ENCODE data around the gene PRKCA.

DNA sequence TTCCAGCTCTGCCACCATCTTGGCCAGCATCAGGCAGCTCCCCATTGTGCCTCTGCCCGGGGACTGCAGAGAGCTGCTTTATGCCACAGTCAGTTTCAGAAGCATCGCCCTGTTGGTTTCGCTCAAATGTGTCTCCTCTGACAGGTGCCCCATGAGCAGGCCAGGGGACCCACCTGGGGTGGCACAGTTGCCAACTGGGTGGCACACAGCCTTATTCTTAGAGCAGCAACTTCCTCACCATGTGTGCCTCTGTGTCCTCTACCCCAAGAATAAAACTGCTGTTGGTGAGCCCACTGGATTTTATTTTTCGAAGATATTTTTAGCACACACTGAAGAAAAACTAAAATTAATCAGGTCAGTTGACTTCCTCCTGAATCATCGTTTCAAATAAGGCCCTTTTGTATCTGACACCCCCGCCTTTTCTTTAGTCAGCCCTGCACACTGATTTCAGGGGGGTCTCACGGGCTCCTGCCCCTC is 487.6 kb downstream of the PRKCA start:
- TF ChIP-seq, protein P1, sequence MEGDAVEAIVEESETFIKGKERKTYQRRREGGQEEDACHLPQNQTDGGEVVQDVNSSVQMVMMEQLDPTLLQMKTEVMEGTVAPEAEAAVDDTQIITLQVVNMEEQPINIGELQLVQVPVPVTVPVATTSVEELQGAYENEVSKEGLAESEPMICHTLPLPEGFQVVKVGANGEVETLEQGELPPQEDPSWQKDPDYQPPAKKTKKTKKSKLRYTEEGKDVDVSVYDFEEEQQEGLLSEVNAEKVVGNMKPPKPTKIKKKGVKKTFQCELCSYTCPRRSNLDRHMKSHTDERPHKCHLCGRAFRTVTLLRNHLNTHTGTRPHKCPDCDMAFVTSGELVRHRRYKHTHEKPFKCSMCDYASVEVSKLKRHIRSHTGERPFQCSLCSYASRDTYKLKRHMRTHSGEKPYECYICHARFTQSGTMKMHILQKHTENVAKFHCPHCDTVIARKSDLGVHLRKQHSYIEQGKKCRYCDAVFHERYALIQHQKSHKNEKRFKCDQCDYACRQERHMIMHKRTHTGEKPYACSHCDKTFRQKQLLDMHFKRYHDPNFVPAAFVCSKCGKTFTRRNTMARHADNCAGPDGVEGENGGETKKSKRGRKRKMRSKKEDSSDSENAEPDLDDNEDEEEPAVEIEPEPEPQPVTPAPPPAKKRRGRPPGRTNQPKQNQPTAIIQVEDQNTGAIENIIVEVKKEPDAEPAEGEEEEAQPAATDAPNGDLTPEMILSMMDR (IDR thresholded peaks at IDR 0.05), result no peak
- TF ChIP-seq POLR2A (IDR thresholded peaks at IDR 0.05), result no peak
- no peak for TF ChIP-seq POLR2AphosphoS5 (IDR thresholded peaks at IDR 0.05)
